ENCODE results near the gene KRTAP10-4. TPM values are rescaled to one million over a fixed set of nuclear protein-coding genes. Genes with fewer than 3 reads are reported as not detected.

The KRTAP10-4 gene
- total RNA-seq, 1 donor from 2014 or later, result not detected

DNA sequence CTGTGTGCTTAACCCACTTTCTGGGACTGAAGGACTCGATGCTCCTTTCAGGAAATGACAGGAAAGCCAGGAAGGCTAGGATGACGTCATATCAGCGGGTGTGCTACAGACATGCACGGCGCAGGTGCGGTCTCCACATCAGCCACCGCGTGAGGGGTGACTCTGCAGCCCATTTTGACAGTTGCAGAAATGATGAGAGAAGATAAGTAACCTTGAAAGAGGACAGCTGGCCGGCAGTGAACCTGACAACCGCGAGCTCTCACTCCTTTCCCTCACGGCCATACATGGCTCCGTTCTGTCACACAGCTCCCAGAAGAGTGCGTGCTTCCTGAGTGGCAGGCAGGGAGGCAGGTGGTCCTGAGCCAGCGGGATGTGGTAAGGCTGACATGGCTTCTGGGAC lies 8.5 kb downstream of the KRTAP10-4 start:
- no peak overlapping the region for H3K4me3 Mint-ChIP-seq
- intact Hi-C loops (cut with micrococcal nuclease), result no loop called here
- peaks cover 11% of the 10 kb centered on the region for H3K9me3 Mint-ChIP-seq
- ChIA-PET POLR2A (no interaction called here), CTCF (no interaction called here)
- no peak for ATAC-seq (ENCODE audit: low read depth)
- no peaks in the 10 kb centered on the region for H3K36me3 Mint-ChIP-seq (ENCODE audit: low read depth)
- peaks cover 33% of the 10 kb centered on the region for H3K27me3 Mint-ChIP-seq
- H3K4me1 Mint-ChIP-seq, result no peaks in the 10 kb centered on the region
- TF ChIP-seq, protein P1, sequence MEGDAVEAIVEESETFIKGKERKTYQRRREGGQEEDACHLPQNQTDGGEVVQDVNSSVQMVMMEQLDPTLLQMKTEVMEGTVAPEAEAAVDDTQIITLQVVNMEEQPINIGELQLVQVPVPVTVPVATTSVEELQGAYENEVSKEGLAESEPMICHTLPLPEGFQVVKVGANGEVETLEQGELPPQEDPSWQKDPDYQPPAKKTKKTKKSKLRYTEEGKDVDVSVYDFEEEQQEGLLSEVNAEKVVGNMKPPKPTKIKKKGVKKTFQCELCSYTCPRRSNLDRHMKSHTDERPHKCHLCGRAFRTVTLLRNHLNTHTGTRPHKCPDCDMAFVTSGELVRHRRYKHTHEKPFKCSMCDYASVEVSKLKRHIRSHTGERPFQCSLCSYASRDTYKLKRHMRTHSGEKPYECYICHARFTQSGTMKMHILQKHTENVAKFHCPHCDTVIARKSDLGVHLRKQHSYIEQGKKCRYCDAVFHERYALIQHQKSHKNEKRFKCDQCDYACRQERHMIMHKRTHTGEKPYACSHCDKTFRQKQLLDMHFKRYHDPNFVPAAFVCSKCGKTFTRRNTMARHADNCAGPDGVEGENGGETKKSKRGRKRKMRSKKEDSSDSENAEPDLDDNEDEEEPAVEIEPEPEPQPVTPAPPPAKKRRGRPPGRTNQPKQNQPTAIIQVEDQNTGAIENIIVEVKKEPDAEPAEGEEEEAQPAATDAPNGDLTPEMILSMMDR (IDR thresholded peaks at IDR 0.05), result no peak
- DNase-seq, result no peak
- no peak overlapping the region for H3K27ac Mint-ChIP-seq

DNA sequence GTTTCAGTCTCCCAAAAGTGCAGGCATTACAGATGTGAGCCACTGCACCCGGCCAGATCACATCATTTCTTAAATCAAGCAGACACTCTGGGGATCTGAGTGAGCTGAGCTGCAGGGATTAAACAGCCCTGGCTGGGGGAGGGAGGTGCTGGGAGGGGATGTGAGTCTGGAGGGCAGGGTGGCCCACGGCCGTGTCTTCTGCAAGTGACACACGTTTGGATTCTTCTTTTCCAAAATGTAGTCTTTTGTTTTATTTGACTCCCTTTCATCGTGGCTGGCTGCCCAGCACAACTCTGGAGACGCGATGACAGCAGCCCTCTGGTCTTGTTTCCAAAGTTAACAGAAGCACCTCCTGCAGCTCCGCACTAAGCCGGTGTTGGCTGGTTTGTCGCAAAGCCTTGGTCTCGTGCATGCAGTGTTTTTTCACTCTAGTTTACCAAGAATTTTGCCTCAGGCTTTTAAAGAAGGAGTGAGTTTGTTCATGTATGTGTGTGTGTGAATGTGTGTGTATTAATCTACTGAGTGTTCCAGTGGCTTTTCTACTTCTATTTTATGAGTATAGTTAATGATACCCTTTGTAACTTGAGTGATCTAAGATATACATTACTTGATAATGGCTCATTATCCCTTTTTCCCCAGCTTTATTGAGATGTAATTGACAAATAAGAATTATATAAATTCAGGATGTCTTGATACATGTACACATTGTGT lies 9.7 kb downstream of the KRTAP10-4 start:
- intact Hi-C loops (cut with micrococcal nuclease), result no loop called here
- TF ChIP-seq, protein P1 (IDR thresholded peaks at IDR 0.05), result no peak
- no peak overlapping the region for H3K27ac Mint-ChIP-seq
- POLR2A ChIA-PET, result no interaction called here
- DNase-seq (no peak), ATAC-seq (ENCODE audit: low read depth) (no peak)
- peaks cover 43% of the 10 kb centered on the region for H3K27me3 Mint-ChIP-seq
- H3K9me3 Mint-ChIP-seq, result peaks cover 8% of the 10 kb centered on the region
- CTCF ChIA-PET, result no interaction called here
- H3K4me3 Mint-ChIP-seq, result no peak overlapping the region
- no peaks in the 10 kb centered on the region for H3K4me1 Mint-ChIP-seq
- H3K36me3 Mint-ChIP-seq (ENCODE audit: low read depth), result no peaks in the 10 kb centered on the region

DNA sequence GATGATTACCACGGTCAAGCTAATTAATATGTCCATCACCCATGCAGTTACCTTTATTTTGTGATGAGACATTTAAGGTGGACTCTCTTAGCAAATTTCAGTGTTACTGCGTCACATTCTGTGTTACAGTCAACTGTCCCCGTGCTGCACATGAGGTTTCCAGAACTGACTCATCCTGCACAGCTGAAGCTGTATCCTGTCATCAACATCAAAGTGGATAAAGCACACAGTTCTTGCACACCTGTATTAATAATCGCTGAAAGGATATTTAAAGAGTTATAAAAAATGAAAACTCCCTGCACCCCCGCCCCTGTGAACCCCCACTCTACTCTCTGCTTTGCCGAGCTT lies 10.2 kb downstream of the KRTAP10-4 start:
- no peaks in the 10 kb centered on the region for H3K36me3 Mint-ChIP-seq (ENCODE audit: low read depth)
- peaks cover 8% of the 10 kb centered on the region for H3K9me3 Mint-ChIP-seq
- CTCF ChIA-PET, result no interaction called here
- H3K4me3 Mint-ChIP-seq, result no peak overlapping the region
- H3K27me3 Mint-ChIP-seq, result peaks cover 44% of the 10 kb centered on the region
- H3K4me1 Mint-ChIP-seq, result no peaks in the 10 kb centered on the region
- intact Hi-C loops (cut with micrococcal nuclease), result no loop called here
- DNase-seq (no peak), ATAC-seq (ENCODE audit: low read depth) (no peak)
- H3K27ac Mint-ChIP-seq, result no peak overlapping the region
- TF ChIP-seq, protein P1 (IDR thresholded peaks at IDR 0.05), result no peak
- POLR2A ChIA-PET, result no interaction called here

DNA sequence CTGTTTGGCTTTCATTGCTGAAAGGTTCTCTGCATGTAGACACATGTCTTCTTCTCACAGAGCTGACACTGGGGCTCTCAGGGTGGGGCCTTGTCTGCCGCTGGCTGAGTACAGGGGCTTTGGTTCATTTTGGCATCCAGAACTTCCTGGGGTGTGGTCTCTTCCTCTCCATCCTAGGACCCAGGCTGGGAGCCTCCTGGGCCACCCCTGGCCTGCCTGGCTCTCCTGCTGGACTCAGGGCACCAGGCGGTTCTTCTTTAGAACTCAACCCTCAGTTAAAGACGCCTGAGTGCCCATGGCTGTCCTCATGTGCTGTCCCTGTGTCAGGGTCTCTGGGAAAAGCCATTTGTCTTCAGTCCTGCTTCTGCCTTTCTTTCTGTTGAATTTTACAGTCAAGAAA lies 12.4 kb downstream of the KRTAP10-4 start:
- TF ChIP-seq, protein P1 (IDR thresholded peaks at IDR 0.05), result no peak
- DNase-seq, result no peak
- Mint-ChIP-seq H3K9me3 (peaks cover 8% of the 10 kb centered on the region), H3K4me1 (no peaks in the 10 kb centered on the region), H3K36me3 (ENCODE audit: low read depth) (no peaks in the 10 kb centered on the region), H3K27me3 (peaks cover 41% of the 10 kb centered on the region), H3K4me3 (no peak overlapping the region), H3K27ac (no peak overlapping the region)
- CTCF ChIA-PET, result no interaction called here
- intact Hi-C loops (cut with micrococcal nuclease), result no loop called here
- no peak for ATAC-seq (ENCODE audit: low read depth)
- POLR2A ChIA-PET, result no interaction called here

DNA sequence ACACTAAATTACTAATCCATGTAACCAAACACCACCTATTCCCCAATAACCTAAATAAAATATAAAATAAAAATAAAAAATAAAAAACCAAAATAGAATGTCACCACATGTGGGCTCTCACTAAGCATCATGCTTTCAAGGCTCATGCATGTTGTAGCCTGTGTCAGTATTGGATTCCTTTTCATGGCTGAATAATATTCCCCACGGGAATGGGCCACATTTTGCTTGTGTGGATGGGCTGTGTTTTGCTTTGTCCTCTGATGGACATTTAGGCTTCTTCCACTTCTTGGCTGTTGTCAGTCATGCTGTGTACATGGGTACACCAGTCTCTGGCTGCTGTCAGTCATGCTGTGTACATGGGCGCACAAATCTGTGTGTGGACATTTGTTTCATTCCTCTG lies 15.6 kb downstream of the KRTAP10-4 start:
- DNase-seq, result no peak
- ATAC-seq (ENCODE audit: low read depth), result no peak
- H3K27me3 Mint-ChIP-seq, result peaks cover 50% of the 10 kb centered on the region
- TF ChIP-seq, protein P1 (IDR thresholded peaks at IDR 0.05), result no peak
- H3K36me3 Mint-ChIP-seq (ENCODE audit: low read depth), result no peaks in the 10 kb centered on the region
- H3K4me3 Mint-ChIP-seq, result no peak overlapping the region
- POLR2A ChIA-PET, result no interaction called here
- intact Hi-C loops (cut with micrococcal nuclease), result no loop called here
- CTCF ChIA-PET, result no interaction called here
- H3K4me1 Mint-ChIP-seq, result no peaks in the 10 kb centered on the region
- H3K9me3 Mint-ChIP-seq, result no peaks in the 10 kb centered on the region
- H3K27ac Mint-ChIP-seq, result no peak overlapping the region

Data from activated B cell treated with CpG ODN at 0.5 μM for 24 hours (primary cell).